ENCODE results near the gene ATAT1. TPM values are rescaled to one million over a fixed set of nuclear protein-coding genes. Genes with fewer than 3 reads are reported as not detected.

The ATAT1 gene
- total and polyA plus RNA-seq, 2 of the 13 experiments (the other 11 are each of a cell fraction or from before 2014, with no cell fraction given), result 9.2 to 23.6 TPM

DNA sequence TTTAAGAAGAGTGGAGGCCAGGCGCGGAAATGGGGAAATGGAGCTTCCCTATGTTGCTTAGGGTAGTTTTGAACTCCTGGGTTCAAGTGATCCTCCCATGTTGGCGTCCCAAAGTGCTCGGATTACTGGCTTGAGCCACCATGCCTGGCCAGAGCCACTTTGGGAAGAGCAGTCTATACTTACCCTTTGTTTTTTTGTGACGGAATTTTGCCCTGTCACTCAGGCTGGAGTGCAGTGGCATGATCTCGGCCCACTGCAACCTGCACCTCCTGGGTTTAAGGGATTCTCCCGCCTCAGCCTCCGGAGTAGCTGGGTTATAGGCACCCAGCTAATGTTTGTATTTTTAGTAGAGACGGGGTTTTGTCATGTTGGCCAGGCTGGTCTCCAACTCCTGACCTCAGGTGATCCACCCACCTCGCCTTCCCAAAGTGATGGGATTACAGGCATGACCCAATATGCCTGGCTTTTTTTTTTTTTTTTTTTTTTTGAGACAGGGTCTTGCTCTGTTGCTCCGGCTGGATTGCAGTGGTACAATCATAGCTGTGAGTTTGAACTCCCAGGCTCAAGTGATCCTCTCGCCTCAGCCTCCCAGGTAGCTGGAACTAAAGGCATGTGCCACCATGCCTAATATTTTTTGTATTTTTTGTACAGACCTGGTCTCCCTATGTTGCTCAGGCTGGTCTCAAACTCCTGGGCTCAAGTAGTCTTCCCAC is 27.6 kb upstream of the ATAT1 start (continued):
- TF ChIP-seq, protein P1, sequence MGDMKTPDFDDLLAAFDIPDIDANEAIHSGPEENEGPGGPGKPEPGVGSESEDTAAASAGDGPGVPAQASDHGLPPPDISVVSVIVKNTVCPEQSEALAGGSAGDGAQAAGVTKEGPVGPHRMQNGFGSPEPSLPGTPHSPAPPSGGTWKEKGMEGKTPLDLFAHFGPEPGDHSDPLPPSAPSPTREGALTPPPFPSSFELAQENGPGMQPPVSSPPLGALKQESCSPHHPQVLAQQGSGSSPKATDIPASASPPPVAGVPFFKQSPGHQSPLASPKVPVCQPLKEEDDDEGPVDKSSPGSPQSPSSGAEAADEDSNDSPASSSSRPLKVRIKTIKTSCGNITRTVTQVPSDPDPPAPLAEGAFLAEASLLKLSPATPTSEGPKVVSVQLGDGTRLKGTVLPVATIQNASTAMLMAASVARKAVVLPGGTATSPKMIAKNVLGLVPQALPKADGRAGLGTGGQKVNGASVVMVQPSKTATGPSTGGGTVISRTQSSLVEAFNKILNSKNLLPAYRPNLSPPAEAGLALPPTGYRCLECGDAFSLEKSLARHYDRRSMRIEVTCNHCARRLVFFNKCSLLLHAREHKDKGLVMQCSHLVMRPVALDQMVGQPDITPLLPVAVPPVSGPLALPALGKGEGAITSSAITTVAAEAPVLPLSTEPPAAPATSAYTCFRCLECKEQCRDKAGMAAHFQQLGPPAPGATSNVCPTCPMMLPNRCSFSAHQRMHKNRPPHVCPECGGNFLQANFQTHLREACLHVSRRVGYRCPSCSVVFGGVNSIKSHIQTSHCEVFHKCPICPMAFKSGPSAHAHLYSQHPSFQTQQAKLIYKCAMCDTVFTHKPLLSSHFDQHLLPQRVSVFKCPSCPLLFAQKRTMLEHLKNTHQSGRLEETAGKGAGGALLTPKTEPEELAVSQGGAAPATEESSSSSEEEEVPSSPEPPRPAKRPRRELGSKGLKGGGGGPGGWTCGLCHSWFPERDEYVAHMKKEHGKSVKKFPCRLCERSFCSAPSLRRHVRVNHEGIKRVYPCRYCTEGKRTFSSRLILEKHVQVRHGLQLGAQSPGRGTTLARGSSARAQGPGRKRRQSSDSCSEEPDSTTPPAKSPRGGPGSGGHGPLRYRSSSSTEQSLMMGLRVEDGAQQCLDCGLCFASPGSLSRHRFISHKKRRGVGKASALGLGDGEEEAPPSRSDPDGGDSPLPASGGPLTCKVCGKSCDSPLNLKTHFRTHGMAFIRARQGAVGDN (CRISPR knock-in tag; IDR thresholded peaks at IDR 0.05), result no peak
- TF ChIP-seq POLR2A (IDR thresholded peaks at IDR 0.05; ENCODE audit: insufficient read depth in 1 of 2, low read depth in 2 of 2, low read length in 2 of 2) (peak; percentile 25 to 41), POLR2G (IDR thresholded peaks at IDR 0.05; ENCODE audit: low read depth, low read length) (peak; percentile 47; the same call in 1 of the 2 replicates), KLF13 (CRISPR knock-in tag; IDR thresholded peaks at IDR 0.05) (no peak), HOXA5 (CRISPR knock-in tag; IDR thresholded peaks at IDR 0.05) (0 out of 2 replicates have a peak, but pooled peaks have one; percentile 5), POLR2AphosphoS5 (IDR thresholded peaks at IDR 0.05; ENCODE audit: low read depth, low read length) (peak; percentile 21), RARA (CRISPR knock-in tag; IDR thresholded peaks at IDR 0.05) (no peak), PITX1 (CRISPR knock-in tag; IDR thresholded peaks at IDR 0.05) (no peak), ZNF235 (CRISPR knock-in tag; IDR thresholded peaks at IDR 0.05; ENCODE audit: borderline replicate concordance) (no peak), DNMT3B (CRISPR knock-in tag; conservative IDR thresholded peaks at IDR 0.05) (no peak), ZMYM4 (CRISPR knock-in tag; IDR thresholded peaks at IDR 0.05) (no peak), ZBTB21 (CRISPR knock-in tag; IDR thresholded peaks at IDR 0.05) (no peak)
